ENCODE data around the gene LYSMD1.
A peak's percentile ranks its signal among the peaks of the same experiment; 100 is the strongest.

Gene LYSMD1

DNA sequence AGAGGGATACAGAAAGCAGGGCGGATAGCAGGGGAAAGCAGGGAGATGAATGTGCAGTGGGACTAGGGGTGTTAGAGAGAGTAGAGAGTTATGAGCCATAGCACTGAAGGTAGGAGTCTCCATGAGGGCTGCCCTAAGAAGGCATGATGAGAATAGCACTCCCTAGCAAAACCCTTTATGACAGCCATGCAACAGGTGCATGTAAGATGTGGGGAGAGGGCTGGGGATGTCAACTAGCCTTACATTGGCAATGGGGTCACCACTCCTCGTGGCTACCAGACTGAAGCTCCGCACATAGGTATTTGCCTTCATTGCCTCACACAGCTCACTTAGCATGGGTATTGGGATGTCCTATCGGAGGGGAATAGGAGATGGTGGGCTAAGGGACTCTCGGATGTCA lies 5.5 kb upstream of the LYSMD1 start:
- no peak overlapping the region for H3K14ac ChIP-seq (ENCODE audit: low read length)
- H3K4ac ChIP-seq (ENCODE audit: low read depth, low read length) = no peak overlapping the region
- H3K4me1 ChIP-seq (ENCODE audit: control insufficient read depth in 1 of 2, insufficient read depth in 2 of 2, low read length in 2 of 2) = peaks cover 4% of the 10 kb centered on the region in 2 experiments
- no peak overlapping the region for H3K18ac ChIP-seq (ENCODE audit: low read length)
- WGBS (ENCODE audit: extremely low coverage, insufficient coverage, insufficient read length) = no CpG with 5 or more reads among the region's 5 CpGs
- H3K9ac ChIP-seq (ENCODE audit: low read length) = no peak overlapping the region
- H2AK5ac ChIP-seq (ENCODE audit: low read length) = no peak overlapping the region
- no peak overlapping the region for H3K27ac ChIP-seq (ENCODE audit: low read depth, low read length)
- H3K9me3 ChIP-seq (ENCODE audit: insufficient read depth, low read depth, low read length) = peaks cover 2% of the 10 kb centered on the region
- H3K79me2 ChIP-seq (ENCODE audit: control insufficient read depth, insufficient read depth, low read length, poor library complexity) = peaks cover 5% of the 10 kb centered on the region
- H3K36me3 ChIP-seq (ENCODE audit: control insufficient read depth in 1 of 2, insufficient read depth in 2 of 2, low read length in 2 of 2) = peaks cover 25 to 51% of the 10 kb centered on the region in 2 experiments
- no peak overlapping the region for H2BK120ac ChIP-seq (ENCODE audit: insufficient read depth, low read length, poor library complexity)
- H3K27me3 ChIP-seq (ENCODE audit: insufficient read depth, low read length) = no peaks in the 10 kb centered on the region
- no peak overlapping the region for H3K4me2 ChIP-seq (ENCODE audit: low read length)
- no peak overlapping the region for H3K23ac ChIP-seq (ENCODE audit: low read length)
- H4K8ac ChIP-seq (ENCODE audit: low read depth, low read length) = no peak overlapping the region
- H4K12ac ChIP-seq (ENCODE audit: low read depth, low read length) = no peak overlapping the region
- no peak overlapping the region for H2BK5ac ChIP-seq (ENCODE audit: low read depth, low read length, poor library complexity)
- H3K4me3 ChIP-seq (ENCODE audit: low read depth, low read length) = no peak overlapping the region
- no peak overlapping the region for H4K91ac ChIP-seq (ENCODE audit: low read depth, low read length)
- no peak overlapping the region for H2BK12ac ChIP-seq (ENCODE audit: low read length)
- H2AFZ ChIP-seq (ENCODE audit: insufficient read depth, low read length, poor library complexity) = no peak overlapping the region
- no peak for DNase-seq
- no peaks in the 10 kb centered on the region for H3K79me1 ChIP-seq (ENCODE audit: low read length)

DNA sequence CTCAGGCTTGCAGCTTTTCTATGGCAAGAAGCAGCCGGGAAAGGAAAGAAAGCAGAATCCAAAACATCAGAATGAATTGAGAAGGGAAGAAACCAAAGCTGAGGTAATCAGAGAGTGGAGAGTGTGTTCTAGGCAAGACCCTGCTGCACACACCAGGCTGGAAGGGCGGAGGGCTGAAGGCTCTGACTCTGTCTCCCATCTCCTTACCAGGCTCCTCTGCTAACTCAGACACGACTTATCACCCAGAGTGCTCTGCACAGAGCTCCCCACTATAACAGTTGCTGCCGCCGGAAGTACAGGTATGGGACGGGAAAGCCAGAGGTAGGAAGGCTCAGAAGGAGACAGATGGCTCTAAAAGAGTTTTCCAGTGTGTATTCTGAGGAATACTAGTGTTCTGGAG lies 1.4 kb upstream of the LYSMD1 start:
- Histone ChIP-seq H4K8ac (ENCODE audit: low read depth, low read length) (no peak overlapping the region), H2AK5ac (ENCODE audit: low read length) (no peak overlapping the region), H3K4me3 (ENCODE audit: low read depth, low read length) (no peak overlapping the region), H3K14ac (ENCODE audit: low read length) (no peak overlapping the region), H3K4ac (ENCODE audit: low read depth, low read length) (no peak overlapping the region), H3K9me3 (ENCODE audit: insufficient read depth, low read depth, low read length) (peaks cover 2% of the 10 kb centered on the region), H2BK5ac (ENCODE audit: low read depth, low read length, poor library complexity) (no peak overlapping the region), H3K4me1 (ENCODE audit: control insufficient read depth in 1 of 2, insufficient read depth in 2 of 2, low read length in 2 of 2) (peaks cover 4 to 9% of the 10 kb centered on the region in 2 experiments), H3K36me3 (ENCODE audit: control insufficient read depth in 1 of 2, insufficient read depth in 2 of 2, low read length in 2 of 2) (peaks cover 13 to 31% of the 10 kb centered on the region in 2 experiments), H3K27ac (ENCODE audit: low read depth, low read length) (no peak overlapping the region), H3K27me3 (ENCODE audit: insufficient read depth, low read length) (no peaks in the 10 kb centered on the region), H2BK120ac (ENCODE audit: insufficient read depth, low read length, poor library complexity) (no peak overlapping the region), H3K23ac (ENCODE audit: low read length) (no peak overlapping the region), H2BK12ac (ENCODE audit: low read length) (no peak overlapping the region), H3K79me1 (ENCODE audit: low read length) (peaks cover 4% of the 10 kb centered on the region), H4K12ac (ENCODE audit: low read depth, low read length) (no peak overlapping the region), H2AFZ (ENCODE audit: insufficient read depth, low read length, poor library complexity) (no peak overlapping the region), H3K9ac (ENCODE audit: low read length) (no peak overlapping the region), H4K91ac (ENCODE audit: low read depth, low read length) (no peak overlapping the region), H3K4me2 (ENCODE audit: low read length) (peak overlapping the region; percentile 82), H3K18ac (ENCODE audit: low read length) (no peak overlapping the region), H3K79me2 (ENCODE audit: control insufficient read depth, insufficient read depth, low read length, poor library complexity) (peaks cover 10% of the 10 kb centered on the region)
- no CpG with 5 or more reads among the region's 6 CpGs for WGBS (ENCODE audit: extremely low coverage, insufficient coverage, insufficient read length)
- no peak for DNase-seq

DNA sequence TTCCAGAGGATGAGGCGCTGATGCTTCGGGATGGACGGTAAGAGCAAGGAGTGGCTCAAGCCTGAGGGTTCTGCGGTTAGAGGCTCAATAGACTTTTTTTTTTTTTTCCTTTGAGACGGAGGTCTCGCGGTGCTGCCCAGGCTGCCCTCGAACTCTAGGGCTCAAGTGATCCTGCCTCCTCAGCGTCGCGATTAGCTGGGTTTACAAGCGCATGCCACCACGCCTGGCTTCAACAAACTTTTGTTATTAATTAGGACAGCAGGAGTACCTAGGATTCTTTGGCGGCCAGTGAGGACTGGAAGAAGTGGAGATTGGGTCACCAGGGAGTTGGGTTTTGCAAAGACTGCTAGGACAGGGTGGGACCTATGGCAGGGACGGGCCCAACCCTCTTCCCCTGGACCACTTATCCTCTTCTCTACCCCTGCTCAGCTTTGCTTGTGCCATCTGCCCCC lies 829 bp upstream of the LYSMD1 start:
- Histone ChIP-seq H3K36me3 (ENCODE audit: control insufficient read depth in 1 of 2, insufficient read depth in 2 of 2, low read length in 2 of 2) (peaks cover 13 to 31% of the 10 kb centered on the region in 2 experiments), H2AFZ (ENCODE audit: insufficient read depth, low read length, poor library complexity) (peak overlapping the region; percentile 80), H3K27me3 (ENCODE audit: insufficient read depth, low read length) (no peaks in the 10 kb centered on the region), H3K79me1 (ENCODE audit: low read length) (peaks cover 4% of the 10 kb centered on the region), H2AK5ac (ENCODE audit: low read length) (no peak overlapping the region), H3K9ac (ENCODE audit: low read length) (peak overlapping the region; percentile 90), H3K14ac (ENCODE audit: low read length) (peak overlapping the region; percentile 52), H4K8ac (ENCODE audit: low read depth, low read length) (peak overlapping the region; percentile 88), H3K27ac (ENCODE audit: low read depth, low read length) (peak overlapping the region; percentile 37), H3K79me2 (ENCODE audit: control insufficient read depth, insufficient read depth, low read length, poor library complexity) (peaks cover 10% of the 10 kb centered on the region), H3K4ac (ENCODE audit: low read depth, low read length) (peak overlapping the region; percentile 77), H3K4me1 (ENCODE audit: control insufficient read depth in 1 of 2, insufficient read depth in 2 of 2, low read length in 2 of 2) (peaks cover 4 to 9% of the 10 kb centered on the region in 2 experiments), H3K4me3 (ENCODE audit: low read depth, low read length) (peak overlapping the region; percentile 80), H3K23ac (ENCODE audit: low read length) (no peak overlapping the region), H4K12ac (ENCODE audit: low read depth, low read length) (peak overlapping the region; percentile 70), H2BK12ac (ENCODE audit: low read length) (no peak overlapping the region), H4K91ac (ENCODE audit: low read depth, low read length) (peak overlapping the region; percentile 47), H2BK5ac (ENCODE audit: low read depth, low read length, poor library complexity) (no peak overlapping the region), H3K9me3 (ENCODE audit: insufficient read depth, low read depth, low read length) (peaks cover 2% of the 10 kb centered on the region), H3K18ac (ENCODE audit: low read length) (peak overlapping the region; percentile 28), H3K4me2 (ENCODE audit: low read length) (peak overlapping the region; percentile 82), H2BK120ac (ENCODE audit: insufficient read depth, low read length, poor library complexity) (peak overlapping the region; percentile 57)
- WGBS (ENCODE audit: extremely low coverage, insufficient coverage, insufficient read length) = no CpG with 5 or more reads among the region's 15 CpGs
- peak in 1 of 2 donors; percentile 27 for DNase-seq

DNA sequence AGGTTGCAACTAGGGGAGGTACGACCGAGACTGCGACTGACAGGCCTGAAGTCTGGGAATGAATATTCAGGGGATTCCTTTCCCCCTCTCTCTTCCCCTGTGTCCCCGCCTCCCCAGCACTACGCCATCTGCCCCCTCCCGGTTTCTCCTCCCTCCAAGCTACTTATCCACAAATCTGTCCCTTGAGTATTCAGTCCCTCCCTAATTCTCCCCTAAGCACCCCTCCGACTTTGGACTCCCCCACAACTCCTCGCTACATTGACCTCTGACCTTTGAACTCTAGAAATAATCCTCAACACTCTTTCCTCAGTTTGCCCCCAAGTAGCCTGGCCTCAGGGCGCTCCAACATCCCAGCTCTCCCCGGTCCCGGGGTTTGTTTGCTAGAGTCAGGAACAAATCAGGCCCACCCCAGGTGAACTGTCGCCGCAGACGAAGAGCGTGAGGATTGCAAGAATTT lies 393 bp downstream of the LYSMD1 start:
- Histone ChIP-seq H4K12ac (ENCODE audit: low read depth, low read length) (peak overlapping the region; percentile 90), H3K18ac (ENCODE audit: low read length) (peak overlapping the region; percentile 74), H3K79me1 (ENCODE audit: low read length) (peaks cover 4% of the 10 kb centered on the region), H3K4ac (ENCODE audit: low read depth, low read length) (peak overlapping the region; percentile 71), H3K4me2 (ENCODE audit: low read length) (peak overlapping the region; percentile 87), H2AK5ac (ENCODE audit: low read length) (peak overlapping the region; percentile 39), H3K4me3 (ENCODE audit: low read depth, low read length) (peak overlapping the region; percentile 71), H3K4me1 (ENCODE audit: control insufficient read depth in 1 of 2, insufficient read depth in 2 of 2, low read length in 2 of 2) (peaks cover 4 to 9% of the 10 kb centered on the region in 2 experiments), H3K36me3 (ENCODE audit: control insufficient read depth in 1 of 2, insufficient read depth in 2 of 2, low read length in 2 of 2) (peaks cover 22 to 28% of the 10 kb centered on the region in 2 experiments), H2BK12ac (ENCODE audit: low read length) (no peak overlapping the region), H3K9ac (ENCODE audit: low read length) (peak overlapping the region; percentile 92), H3K23ac (ENCODE audit: low read length) (no peak overlapping the region), H2BK5ac (ENCODE audit: low read depth, low read length, poor library complexity) (peak overlapping the region; percentile 42), H3K9me3 (ENCODE audit: insufficient read depth, low read depth, low read length) (no peaks in the 10 kb centered on the region), H4K8ac (ENCODE audit: low read depth, low read length) (peak overlapping the region; percentile 97), H3K79me2 (ENCODE audit: control insufficient read depth, insufficient read depth, low read length, poor library complexity) (peaks cover 10% of the 10 kb centered on the region), H2AFZ (ENCODE audit: insufficient read depth, low read length, poor library complexity) (peak overlapping the region; percentile 85), H2BK120ac (ENCODE audit: insufficient read depth, low read length, poor library complexity) (peak overlapping the region; percentile 29), H3K27ac (ENCODE audit: low read depth, low read length) (peak overlapping the region; percentile 45), H3K27me3 (ENCODE audit: insufficient read depth, low read length) (no peaks in the 10 kb centered on the region), H3K14ac (ENCODE audit: low read length) (peak overlapping the region; percentile 83), H4K91ac (ENCODE audit: low read depth, low read length) (peak overlapping the region; percentile 71)
- DNase-seq = peak in 1 of 2 donors; percentile 17
- no CpG with 5 or more reads among the region's 15 CpGs for WGBS (ENCODE audit: extremely low coverage, insufficient coverage, insufficient read length)

All from trophoblast cell (in vitro differentiated cells and primary cell).